ENCODE results near the gene SNAI3. TPM values are rescaled to one million over a fixed set of nuclear protein-coding genes. Genes with fewer than 3 reads are reported as not detected.

Gene SNAI3
- polyA plus RNA-seq, 1 donor from 2014 or later: not detected

- TF ChIP-seq CTCF (IDR thresholded peaks at IDR 0.05; ENCODE audit: poor library complexity, severe bottlenecking): no peak
- TF ChIP-seq RAD21 (conservative IDR thresholded peaks at IDR 0.05): no peak
- no peak for TF ChIP-seq SMC3 (conservative IDR thresholded peaks at IDR 0.05; ENCODE audit: poor library complexity)
- TF ChIP-seq EZH2 (IDR thresholded peaks at IDR 0.05; ENCODE audit: borderline replicate concordance, insufficient read depth, low read length, poor library complexity, severe bottlenecking): no peak
- TF ChIP-seq TAF1 (IDR thresholded peaks at IDR 0.05; ENCODE audit: low read depth): no peak
- no peak for TF ChIP-seq POLR2AphosphoS5 (IDR thresholded peaks at IDR 0.05)
- TF ChIP-seq EP300 (conservative IDR thresholded peaks at IDR 0.05; ENCODE audit: poor library complexity, severe bottlenecking): no peak
- no peak for TF ChIP-seq MXI1 (conservative IDR thresholded peaks at IDR 0.05; ENCODE audit: poor library complexity, severe bottlenecking)
- TF ChIP-seq REST (IDR thresholded peaks at IDR 0.05; ENCODE audit: borderline replicate concordance): no peak
- Histone ChIP-seq H3K4me3 (ENCODE audit: low read length) (no peak overlapping the region), H3K9me3 (ENCODE audit: low read length) (no peaks in the 10 kb centered on the region), H3F3A (ENCODE audit: insufficient read depth, low read length, poor library complexity, severe bottlenecking) (no peaks in the 10 kb centered on the region), H3K4me2 (ENCODE audit: low read length) (no peak overlapping the region), H3K27me3 (ENCODE audit: insufficient read depth, low read depth, low read length) (peaks cover 2% of the 10 kb centered on the region), H3K9ac (ENCODE audit: low read length) (no peak overlapping the region), H4K20me1 (ENCODE audit: insufficient read depth) (no peaks in the 10 kb centered on the region), H3K9me2 (ENCODE audit: insufficient read depth, low read length) (no peaks in the 10 kb centered on the region), H3K79me2 (replicated peaks; ENCODE audit: insufficient read depth, low read length) (no peaks in the 10 kb centered on the region), H3K36me3 (ENCODE audit: insufficient read depth, low read length) (no peaks in the 10 kb centered on the region), H3K27ac (ENCODE audit: low read length) (no peak overlapping the region), H2AFZ (ENCODE audit: low read depth, low read length) (no peak overlapping the region)
Measured at GRCh38 chr16:88693420-88694177, 7.3 kb upstream of the SNAI3 start.

GRCh38 chr16:88692861-88693260, 6.6 kb upstream of the SNAI3 start:
- Histone ChIP-seq H3F3A (ENCODE audit: insufficient read depth, low read length, poor library complexity, severe bottlenecking) (no peaks in the 10 kb centered on the region), H3K9me3 (ENCODE audit: low read length) (no peaks in the 10 kb centered on the region), H4K20me1 (ENCODE audit: insufficient read depth) (no peaks in the 10 kb centered on the region), H2AFZ (ENCODE audit: low read depth, low read length) (no peak overlapping the region), H3K4me3 (ENCODE audit: low read length) (no peak overlapping the region), H3K36me3 (ENCODE audit: insufficient read depth, low read length) (no peaks in the 10 kb centered on the region), H3K9ac (ENCODE audit: low read length) (no peak overlapping the region), H3K27me3 (ENCODE audit: insufficient read depth, low read depth, low read length) (peaks cover 8% of the 10 kb centered on the region), H3K79me2 (replicated peaks; ENCODE audit: insufficient read depth, low read length) (no peaks in the 10 kb centered on the region), H3K9me2 (ENCODE audit: insufficient read depth, low read length) (no peaks in the 10 kb centered on the region), H3K27ac (ENCODE audit: low read length) (no peak overlapping the region), H3K4me2 (ENCODE audit: low read length) (no peak overlapping the region)
- no peak for TF ChIP-seq SMC3 (conservative IDR thresholded peaks at IDR 0.05; ENCODE audit: poor library complexity)
- no peak for TF ChIP-seq EP300 (conservative IDR thresholded peaks at IDR 0.05; ENCODE audit: poor library complexity, severe bottlenecking)
- TF ChIP-seq TAF1 (IDR thresholded peaks at IDR 0.05; ENCODE audit: low read depth): no peak
- TF ChIP-seq MXI1 (conservative IDR thresholded peaks at IDR 0.05; ENCODE audit: poor library complexity, severe bottlenecking): no peak
- TF ChIP-seq RAD21 (conservative IDR thresholded peaks at IDR 0.05): no peak
- no peak for TF ChIP-seq CTCF (IDR thresholded peaks at IDR 0.05; ENCODE audit: poor library complexity, severe bottlenecking)
- TF ChIP-seq EZH2 (IDR thresholded peaks at IDR 0.05; ENCODE audit: borderline replicate concordance, insufficient read depth, low read length, poor library complexity, severe bottlenecking): no peak
- TF ChIP-seq REST (IDR thresholded peaks at IDR 0.05; ENCODE audit: borderline replicate concordance): no peak
- no peak for TF ChIP-seq POLR2AphosphoS5 (IDR thresholded peaks at IDR 0.05)
